ENCODE measurements around the gene TCAF1.
"Not testable (repeated sequence)": the region's sequence is repeated elsewhere in the genome, so short reads cannot be mapped to it uniquely, and the experiment has no call there.

- TF ChIP-seq, protein P1, sequence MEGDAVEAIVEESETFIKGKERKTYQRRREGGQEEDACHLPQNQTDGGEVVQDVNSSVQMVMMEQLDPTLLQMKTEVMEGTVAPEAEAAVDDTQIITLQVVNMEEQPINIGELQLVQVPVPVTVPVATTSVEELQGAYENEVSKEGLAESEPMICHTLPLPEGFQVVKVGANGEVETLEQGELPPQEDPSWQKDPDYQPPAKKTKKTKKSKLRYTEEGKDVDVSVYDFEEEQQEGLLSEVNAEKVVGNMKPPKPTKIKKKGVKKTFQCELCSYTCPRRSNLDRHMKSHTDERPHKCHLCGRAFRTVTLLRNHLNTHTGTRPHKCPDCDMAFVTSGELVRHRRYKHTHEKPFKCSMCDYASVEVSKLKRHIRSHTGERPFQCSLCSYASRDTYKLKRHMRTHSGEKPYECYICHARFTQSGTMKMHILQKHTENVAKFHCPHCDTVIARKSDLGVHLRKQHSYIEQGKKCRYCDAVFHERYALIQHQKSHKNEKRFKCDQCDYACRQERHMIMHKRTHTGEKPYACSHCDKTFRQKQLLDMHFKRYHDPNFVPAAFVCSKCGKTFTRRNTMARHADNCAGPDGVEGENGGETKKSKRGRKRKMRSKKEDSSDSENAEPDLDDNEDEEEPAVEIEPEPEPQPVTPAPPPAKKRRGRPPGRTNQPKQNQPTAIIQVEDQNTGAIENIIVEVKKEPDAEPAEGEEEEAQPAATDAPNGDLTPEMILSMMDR (IDR thresholded peaks at IDR 0.05): not testable (repeated sequence)
- not testable (repeated sequence) for TF ChIP-seq POLR2A (IDR thresholded peaks at IDR 0.05)
Observed at GRCh38 chr7:143836622-143837021, 65.4 kb downstream of the TCAF1 start.
